ENCODE measurements around the gene CFAP157.

Gene CFAP157

GRCh38 chr9:127664678-127665507, 41.9 kb upstream of the CFAP157 start:
- Histone ChIP-seq H3K36me3 (peaks cover 69% of the 10 kb centered on the region), H3K9me3 (ENCODE audit: severe bottlenecking) (no peaks in the 10 kb centered on the region), H3K27me3 (ENCODE audit: insufficient read depth, low read depth, severe bottlenecking) (no peaks in the 10 kb centered on the region), H3K4me3 (ENCODE audit: low read depth, low read length) (no peak overlapping the region), H3K27ac (peak overlapping the region; percentile 95)
- peak; percentile 95 for DNase-seq
- no peak for TF ChIP-seq CTCF (IDR thresholded peaks at IDR 0.05; ENCODE audit: low read depth, low read length)

GRCh38 chr9:127667127-127667844, 39.5 kb upstream of the CFAP157 start:
- no peak for DNase-seq
- no peak overlapping the region for H3K4me3 ChIP-seq (ENCODE audit: low read depth, low read length)
- H3K9me3 ChIP-seq (ENCODE audit: severe bottlenecking) = no peaks in the 10 kb centered on the region
- TF ChIP-seq CTCF (IDR thresholded peaks at IDR 0.05; ENCODE audit: low read depth, low read length) = no peak
- no peaks in the 10 kb centered on the region for H3K27me3 ChIP-seq (ENCODE audit: insufficient read depth, low read depth, severe bottlenecking)
- H3K27ac ChIP-seq = no peak overlapping the region
- H3K36me3 ChIP-seq = peaks cover 83% of the 10 kb centered on the region

GRCh38 chr9:127667906-127668305, 38.9 kb upstream of the CFAP157 start:
- no peak for DNase-seq
- peaks cover 85% of the 10 kb centered on the region for H3K36me3 ChIP-seq
- no peaks in the 10 kb centered on the region for H3K27me3 ChIP-seq (ENCODE audit: insufficient read depth, low read depth, severe bottlenecking)
- no peak overlapping the region for H3K4me3 ChIP-seq (ENCODE audit: low read depth, low read length)
- H3K27ac ChIP-seq = no peak overlapping the region
- no peaks in the 10 kb centered on the region for H3K9me3 ChIP-seq (ENCODE audit: severe bottlenecking)
- TF ChIP-seq CTCF (IDR thresholded peaks at IDR 0.05; ENCODE audit: low read depth, low read length) = no peak

GRCh38 chr9:127673234-127673633, 33.6 kb upstream of the CFAP157 start:
- no peak overlapping the region for H3K4me3 ChIP-seq (ENCODE audit: low read depth, low read length)
- H3K27me3 ChIP-seq (ENCODE audit: insufficient read depth, low read depth, severe bottlenecking) = no peaks in the 10 kb centered on the region
- no peaks in the 10 kb centered on the region for H3K9me3 ChIP-seq (ENCODE audit: severe bottlenecking)
- DNase-seq = no peak
- peaks cover 90% of the 10 kb centered on the region for H3K36me3 ChIP-seq
- no peak for TF ChIP-seq CTCF (IDR thresholded peaks at IDR 0.05; ENCODE audit: low read depth, low read length)
- H3K27ac ChIP-seq = no peak overlapping the region

- Histone ChIP-seq H3K27me3 (ENCODE audit: insufficient read depth, low read depth, severe bottlenecking) (no peaks in the 10 kb centered on the region), H3K9me3 (ENCODE audit: severe bottlenecking) (no peaks in the 10 kb centered on the region), H3K4me3 (ENCODE audit: low read depth, low read length) (no peak overlapping the region), H3K27ac (no peak overlapping the region), H3K36me3 (peaks cover 93% of the 10 kb centered on the region)
- no peak for DNase-seq
- no peak for TF ChIP-seq CTCF (IDR thresholded peaks at IDR 0.05; ENCODE audit: low read depth, low read length)
Observed at GRCh38 chr9:127676638-127677037, 30.1 kb upstream of the CFAP157 start.

Data from WERI-Rb-1 (cell line).